Natural killer cell (primary cell): Measurements from ENCODE around the gene CXCL12. TPM values are rescaled to one million over a fixed set of nuclear protein-coding genes. Genes with fewer than 3 reads are reported as not detected.

Experiments used
- ATAC-seq, 3 donors: fragments of 150-1000 bp in 2 of 3; fragments of 200-7000 bp in 1 of 3; cut with Tn5 transposase; 1 replicate in 1 of 3; 2 replicates in 2 of 3; pipeline ENCODE4 v1.10.0; 2021; ENCODE audit warnings: mild to moderate bottlenecking in 2 of 3, moderate library complexity in 2 of 3
- DNase-seq, 2 donors: peaks; one replicate each; pipeline versions ENCODE4 v3.0.0 to v3.0.0-alpha.2; 2013 to 2021; ENCODE audit warnings: mixed read lengths in 1 of 2
- H3K27ac ChIP-seq: one replicate; pipeline ENCODE4 v1.5.1; 2013; ENCODE audit warnings: mild to moderate bottlenecking, low read length
- H3K27me3 ChIP-seq: one replicate; pipeline ENCODE4 v1.6.1; 2013; ENCODE audit warnings: low read length; ENCODE audit not compliant: control insufficient read depth, insufficient read depth
- H3K36me3 ChIP-seq: one replicate; pipeline ENCODE4 v1.6.1; 2013; ENCODE audit warnings: low read length; ENCODE audit not compliant: control insufficient read depth, insufficient read depth
- H3K4me1 ChIP-seq: one replicate; pipeline ENCODE4 v1.6.1; 2013; ENCODE audit warnings: low read length; ENCODE audit not compliant: control insufficient read depth, insufficient read depth
- H3K4me3 ChIP-seq: one replicate; pipeline ENCODE4 v1.5.1; 2013; ENCODE audit warnings: low read length
- H3K9me3 ChIP-seq: one replicate; pipeline ENCODE4 v1.6.1; 2013; ENCODE audit warnings: low read length; ENCODE audit not compliant: control insufficient read depth, insufficient read depth
- H3K27ac Mint-ChIP-seq, 2 donors: one replicate each; pipeline ENCODE4 v1.8.0; 2022; ENCODE audit warnings: mild to moderate bottlenecking in 2 of 2, mixed read lengths in 2 of 2, moderate library complexity in 1 of 2
- H3K27me3 Mint-ChIP-seq, 2 donors: one replicate each; pipeline ENCODE4 v1.8.0; 2022; ENCODE audit warnings: low read depth in 2 of 2, mixed read lengths in 2 of 2
- H3K36me3 Mint-ChIP-seq: one replicate; pipeline ENCODE4 v1.8.0; 2022; ENCODE audit warnings: mixed read lengths
- H3K4me1 Mint-ChIP-seq, 2 donors: one replicate each; pipeline ENCODE4 v1.8.0; 2022; ENCODE audit warnings: mixed read lengths in 2 of 2
- H3K4me3 Mint-ChIP-seq: one replicate; pipeline ENCODE4 v1.8.0; 2022; ENCODE audit warnings: mild to moderate bottlenecking, moderate library complexity, mixed read lengths
- H3K9me3 Mint-ChIP-seq, 2 donors: one replicate each; pipeline ENCODE4 v1.8.0; 2022; ENCODE audit warnings: mixed read lengths in 2 of 2
- WGBS: methylation state at CpG from one replicate; pipeline ENCODE4 v1.1.7; 2013; ENCODE audit warnings: missing lambda C conversion rate; ENCODE audit not compliant: insufficient coverage; 5-methylcytosine and 5-hydroxymethylcytosine counted together
- intact Hi-C: fragments of 100-400 bp; cut with micrococcal nuclease; formaldehyde crosslinking; loops from one replicate; pipeline ENCODE4 v1.14.2; 2022
- total RNA-seq, 4 donors: library from RNA; stranded (reverse); fragments of 120-200 nt in 1 of 4; gene quantifications; one replicate each; pipeline versions ENCODE4 v1.2.3 to v1.2.4, GENCODE V29; 2013 to 2022
- TF ChIP-seq, protein P1 (sequence below): fragments of 200-600 bp; IDR thresholded peaks from one replicate; pipeline ENCODE4 v1.8.0; 2022; ENCODE audit warnings: antibody characterized with exemption

CXCL12 gene
- total RNA-seq = not detected
- not detected for total RNA-seq (2013)

DNA sequence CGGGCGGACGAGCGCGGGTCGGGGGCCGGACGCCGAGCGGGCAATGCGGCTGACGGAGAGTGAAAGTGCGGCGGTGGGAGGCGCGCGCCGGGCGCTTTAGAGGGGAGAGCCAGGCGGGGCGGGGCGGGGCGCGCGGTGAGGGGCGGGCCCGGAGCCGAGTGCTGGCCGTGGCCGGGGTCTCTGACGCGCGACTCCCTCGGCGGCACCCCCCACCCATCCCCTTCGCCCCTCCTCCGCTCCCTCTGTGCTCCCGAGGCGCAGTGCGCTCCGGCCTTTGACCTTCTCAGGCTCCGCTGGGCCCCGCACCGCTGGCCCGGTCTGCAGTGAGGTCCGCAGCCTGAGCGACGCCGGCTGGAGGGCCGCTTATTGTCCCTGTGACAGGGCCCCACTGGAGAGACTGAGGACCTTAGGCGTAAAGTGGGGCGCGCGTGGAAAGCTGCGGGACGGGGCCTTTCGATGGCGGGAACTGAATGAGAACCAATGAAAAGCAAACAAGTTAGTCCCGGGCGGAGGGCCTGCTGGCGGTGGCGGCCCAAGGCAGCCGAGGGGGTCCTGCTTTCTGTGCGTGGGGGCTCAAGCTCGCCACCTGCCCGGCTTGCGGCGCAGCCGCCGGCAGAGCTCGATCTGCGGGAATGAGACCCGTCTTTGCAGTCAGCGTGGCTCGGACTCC is at the start of gene CXCL12:
Gene CXCL12 (minus strand): TSS at position 72 of the 670 bp plus-strand sequence. CDS start 92 bp downstream, outside the sequence.
- H3K27me3 ChIP-seq = peaks cover 23% of the 10 kb centered on the region
- no peaks in the 10 kb centered on the region for H3K36me3 ChIP-seq
- 3% methylated on average over 75 of the region's 75 CpGs for WGBS
- no peaks in the 10 kb centered on the region for H3K9me3 ChIP-seq
- H3K4me3 ChIP-seq = no peak within 1 kb of the TSS
- intact Hi-C loops = no loop called here
- Mint-ChIP-seq H3K36me3 (no peaks in the 10 kb centered on the region), H3K27ac (no peak within 1 kb of the TSS), H3K9me3 (no peaks in the 10 kb centered on the region), H3K4me1 (no peaks in the 10 kb centered on the region), H3K27me3 (peaks cover 26 to 38% of the 10 kb centered on the region in 2 donors), H3K4me3 (peak within 1 kb of the TSS; percentile 61)
- DNase-seq (no peak), ATAC-seq (peak in 1 of 3 donors; percentile 13)
- TF ChIP-seq, protein P1, sequence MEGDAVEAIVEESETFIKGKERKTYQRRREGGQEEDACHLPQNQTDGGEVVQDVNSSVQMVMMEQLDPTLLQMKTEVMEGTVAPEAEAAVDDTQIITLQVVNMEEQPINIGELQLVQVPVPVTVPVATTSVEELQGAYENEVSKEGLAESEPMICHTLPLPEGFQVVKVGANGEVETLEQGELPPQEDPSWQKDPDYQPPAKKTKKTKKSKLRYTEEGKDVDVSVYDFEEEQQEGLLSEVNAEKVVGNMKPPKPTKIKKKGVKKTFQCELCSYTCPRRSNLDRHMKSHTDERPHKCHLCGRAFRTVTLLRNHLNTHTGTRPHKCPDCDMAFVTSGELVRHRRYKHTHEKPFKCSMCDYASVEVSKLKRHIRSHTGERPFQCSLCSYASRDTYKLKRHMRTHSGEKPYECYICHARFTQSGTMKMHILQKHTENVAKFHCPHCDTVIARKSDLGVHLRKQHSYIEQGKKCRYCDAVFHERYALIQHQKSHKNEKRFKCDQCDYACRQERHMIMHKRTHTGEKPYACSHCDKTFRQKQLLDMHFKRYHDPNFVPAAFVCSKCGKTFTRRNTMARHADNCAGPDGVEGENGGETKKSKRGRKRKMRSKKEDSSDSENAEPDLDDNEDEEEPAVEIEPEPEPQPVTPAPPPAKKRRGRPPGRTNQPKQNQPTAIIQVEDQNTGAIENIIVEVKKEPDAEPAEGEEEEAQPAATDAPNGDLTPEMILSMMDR = no peak
- H3K27ac ChIP-seq = no peak within 1 kb of the TSS
- peaks cover 3% of the 10 kb centered on the region for H3K4me1 ChIP-seq

DNA sequence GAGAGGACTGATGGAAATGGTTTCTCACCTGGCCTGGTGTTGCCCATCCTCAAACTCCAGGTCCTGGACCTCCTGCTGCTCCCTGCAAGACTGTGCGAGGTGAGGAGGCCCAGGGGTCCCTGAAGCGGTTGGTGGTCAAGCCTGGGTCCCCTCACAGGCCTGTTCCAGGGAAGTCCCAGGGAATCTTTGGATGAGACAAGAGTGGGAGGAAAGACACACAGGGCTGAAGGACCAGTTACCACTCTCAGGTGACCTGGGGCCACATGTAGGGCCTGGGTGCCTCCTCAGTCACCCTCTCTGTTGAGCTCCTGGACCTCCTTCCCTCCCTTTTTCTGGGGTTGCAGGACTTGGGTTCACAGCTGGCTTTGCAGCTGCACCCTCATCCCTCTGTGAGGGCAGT is 42.6 kb upstream of the CXCL12 start:
- WGBS = 94% methylated on average over 2 of the region's 2 CpGs
- Histone ChIP-seq H3K27ac (no peak overlapping the region), H3K36me3 (no peaks in the 10 kb centered on the region), H3K27me3 (no peaks in the 10 kb centered on the region), H3K4me3 (no peak overlapping the region), H3K4me1 (no peaks in the 10 kb centered on the region), H3K9me3 (no peaks in the 10 kb centered on the region)
- peaks cover 0 to under 1% of the 10 kb centered on the region in 2 donors for H3K27me3 Mint-ChIP-seq
- H3K4me1 Mint-ChIP-seq = no peaks in the 10 kb centered on the region
- TF ChIP-seq, protein P1 = no peak
- no peak overlapping the region for H3K4me3 Mint-ChIP-seq
- intact Hi-C loops = no loop called here
- no peaks in the 10 kb centered on the region for H3K36me3 Mint-ChIP-seq
- DNase-seq (no peak), ATAC-seq (no peak)
- no peak overlapping the region for H3K27ac Mint-ChIP-seq
- H3K9me3 Mint-ChIP-seq = peaks cover 0 to 5% of the 10 kb centered on the region in 2 donors

- 76% methylated on average over 5 of the region's 5 CpGs for WGBS
- no peaks in the 10 kb centered on the region for H3K9me3 ChIP-seq
- Mint-ChIP-seq H3K9me3 (peaks cover 0 to 5% of the 10 kb centered on the region in 2 donors), H3K4me1 (no peaks in the 10 kb centered on the region), H3K36me3 (no peaks in the 10 kb centered on the region), H3K27ac (no peak overlapping the region), H3K27me3 (no peaks in the 10 kb centered on the region), H3K4me3 (no peak overlapping the region)
- DNase-seq = no peak
- no peaks in the 10 kb centered on the region for H3K4me1 ChIP-seq
- H3K4me3 ChIP-seq = no peak overlapping the region
- H3K27ac ChIP-seq = no peak overlapping the region
- no peak for ATAC-seq
- intact Hi-C loops = no loop called here
- TF ChIP-seq, protein P1 = no peak
- H3K27me3 ChIP-seq = no peaks in the 10 kb centered on the region
- no peaks in the 10 kb centered on the region for H3K36me3 ChIP-seq
Observed at GRCh38 chr10:44427037-44427436, 42.1 kb upstream of the CXCL12 start.
